Aorta (tissue), 5 donors: ENCODE results near the gene SPPL3. TPM values are rescaled to one million over a fixed set of nuclear protein-coding genes. Genes with fewer than 3 reads are reported as not detected.
A peak's percentile ranks its signal among the peaks of the same experiment; 100 is the strongest.

Experiments used
- ATAC-seq: fragments of 200-7000 bp; cut with Tn5 transposase; one replicate; pipeline ENCODE4 v1.9.1; 2022; ENCODE audit warnings: moderate library complexity; ENCODE audit not compliant: low FRiP score
- DNase-seq, 2 donors: peaks; one replicate each; pipeline ENCODE4 v3.0.0-alpha.2; 2020
- H3K27ac ChIP-seq, 2 donors: one replicate each; pipeline ENCODE4 v1.5.1; 2013; ENCODE audit warnings: low read length in 2 of 2, mild to moderate bottlenecking in 2 of 2, moderate library complexity in 2 of 2, control low read depth in 1 of 2, inconsistent platforms in 1 of 2, low read depth in 1 of 2
- H3K27me3 ChIP-seq, 2 donors: one replicate each; pipeline ENCODE4 v1.6.1; 2013; ENCODE audit warnings: control low read depth in 1 of 2, low read length in 1 of 2, mild to moderate bottlenecking in 1 of 2, moderate library complexity in 1 of 2; ENCODE audit not compliant: insufficient read depth in 2 of 2, control insufficient read depth in 1 of 2
- H3K36me3 ChIP-seq, 2 donors: one replicate each; pipeline ENCODE4 v1.6.1; 2013; ENCODE audit warnings: control low read depth in 1 of 2, low read length in 1 of 2, mild to moderate bottlenecking in 1 of 2; ENCODE audit not compliant: insufficient read depth in 2 of 2, control insufficient read depth in 1 of 2
- H3K4me1 ChIP-seq, 2 donors: one replicate each; pipeline ENCODE4 v1.6.1; 2013; ENCODE audit warnings: low read length in 2 of 2, control low read depth in 1 of 2, mild to moderate bottlenecking in 1 of 2, moderate library complexity in 1 of 2; ENCODE audit not compliant: insufficient read depth in 2 of 2, control insufficient read depth in 1 of 2
- H3K4me3 ChIP-seq, 2 donors: one replicate each; pipeline ENCODE4 v1.5.1; 2013; ENCODE audit warnings: low read length in 2 of 2, control low read depth in 1 of 2, mild to moderate bottlenecking in 1 of 2
- H3K9me3 ChIP-seq: one replicate; pipeline ENCODE4 v1.6.1; 2013; ENCODE audit warnings: mild to moderate bottlenecking, low read length; ENCODE audit not compliant: control insufficient read depth
- WGBS, 2 donors: extraction: QIAGEN DNeasy Blood & Tissue Kit; methylation state at CpG; one replicate each; pipeline ENCODE4 v1.1.7; 2013; 5-methylcytosine and 5-hydroxymethylcytosine counted together
- intact Hi-C, 2 donors: fragments of 100-400 bp; cut with DNase I; formaldehyde crosslinking; loops; one replicate each; pipeline versions ENCODE4 v1.14.2 to v1.15.0; 2022
- polyA plus RNA-seq, 2 donors: library from polyadenylated mRNA; stranded (reverse); fragments of 200-250 nt; gene quantifications; one replicate each; pipeline ENCODE4 v1.2.3, GENCODE V29; 2013
- total RNA-seq, 2 donors: library from RNA; stranded (reverse); fragmentation: NEBNext Ultra II Directional; extraction: Animal tissue kit (Norgen Biotek cat#: 25700); gene quantifications; one replicate each; pipeline ENCODE4 v1.2.1, GENCODE V29; 2021
- donor health status: healthy with polysubstance abuse.
- donor health status: Bipolar disorder and iron deficiency.
- donor health status: DM: no; HTN: no; CAD: no.
- donor health status: DM: no; HTN: no; CAD: no.
- donor health status: DM: yes; HTN: yes; CAD: no.

The SPPL3 gene
- total and polyA plus RNA-seq, 4 donors = 5.4 to 48.9 (median 27.4) TPM

DNA sequence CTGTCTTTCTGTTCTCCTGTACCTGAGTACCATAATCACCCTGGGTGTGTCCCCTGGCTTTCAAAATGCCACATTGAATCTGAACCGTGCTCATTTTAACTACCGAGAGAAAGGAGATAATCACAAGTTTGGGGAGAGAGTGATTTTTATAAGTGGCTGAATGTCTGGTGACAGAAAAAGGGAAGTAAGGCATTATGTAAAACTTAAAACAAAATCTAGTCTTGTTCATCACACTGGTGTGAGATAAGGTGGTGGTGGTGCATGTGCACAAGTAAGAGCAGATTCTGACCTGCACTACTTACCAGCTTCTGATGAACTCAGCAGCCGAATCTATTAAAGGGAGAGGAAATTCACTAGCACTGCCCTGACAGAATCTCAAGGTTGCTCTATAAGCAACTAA is 56.3 kb downstream of the SPPL3 start:
- intact Hi-C loops = no loop called here
- Histone ChIP-seq H3K27ac (no peak overlapping the region), H3K4me3 (no peak overlapping the region), H3K36me3 (no peaks in the 10 kb centered on the region), H3K4me1 (peaks cover 2 to 4% of the 10 kb centered on the region in 2 donors), H3K27me3 (no peaks in the 10 kb centered on the region), H3K9me3 (no peaks in the 10 kb centered on the region)
- WGBS, 2 donors = 52 to 64% methylated on average over 3 of the region's 3 CpGs
- ATAC-seq = no peak
- no peak for DNase-seq

DNA sequence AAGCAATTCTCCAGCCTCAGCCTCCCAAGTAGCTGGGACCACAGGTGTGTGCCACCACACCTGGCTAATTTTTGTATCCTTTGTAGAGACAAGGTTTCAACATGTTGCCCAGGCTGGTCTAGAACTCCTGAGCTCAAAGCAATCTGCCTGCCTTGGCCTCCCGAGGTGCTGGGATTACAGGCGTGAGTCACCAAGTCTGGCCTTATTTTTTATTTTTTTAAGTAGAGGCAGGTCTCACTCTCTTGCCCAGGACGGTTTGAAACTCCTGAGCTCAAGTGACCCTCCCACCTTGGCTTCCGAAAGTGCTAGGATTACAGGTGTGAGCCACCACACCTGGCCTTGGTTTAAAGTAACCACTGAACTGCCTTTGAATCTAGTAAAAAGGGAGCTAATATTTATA is 56.8 kb downstream of the SPPL3 start:
- H3K36me3 ChIP-seq = no peaks in the 10 kb centered on the region
- H3K27ac ChIP-seq = no peak overlapping the region
- no peaks in the 10 kb centered on the region for H3K9me3 ChIP-seq
- H3K4me1 ChIP-seq = peaks cover 2 to 4% of the 10 kb centered on the region in 2 donors
- intact Hi-C loops = no loop called here
- no peak for ATAC-seq
- no peak overlapping the region for H3K4me3 ChIP-seq
- no peaks in the 10 kb centered on the region for H3K27me3 ChIP-seq
- WGBS, 2 donors = 38 to 40% methylated on average over 4 of the region's 4 CpGs
- no peak for DNase-seq

DNA sequence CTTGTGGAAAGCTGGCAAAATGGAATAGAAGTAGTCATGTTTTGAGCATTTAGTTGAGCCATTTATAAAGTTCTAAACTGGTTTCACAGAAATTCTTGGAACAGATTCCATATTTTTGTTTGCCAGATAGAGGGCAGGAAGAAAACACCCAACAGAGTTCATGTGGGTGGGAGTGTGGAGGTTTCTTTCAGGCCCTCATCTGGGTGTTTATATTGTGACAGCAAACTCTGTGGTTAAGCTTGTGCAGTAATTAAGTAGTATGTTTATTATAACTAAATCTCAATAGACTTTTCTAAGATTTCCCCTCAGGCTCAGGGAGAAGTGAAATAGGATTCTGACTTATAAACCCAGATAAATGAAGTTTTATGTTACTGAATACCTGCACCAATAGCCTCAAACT is 57.4 kb downstream of the SPPL3 start:
- no peaks in the 10 kb centered on the region for H3K36me3 ChIP-seq
- H3K9me3 ChIP-seq = no peaks in the 10 kb centered on the region
- no peaks in the 10 kb centered on the region for H3K27me3 ChIP-seq
- intact Hi-C loops = no loop called here
- ATAC-seq (no peak), DNase-seq (no peak)
- no peak overlapping the region for H3K4me3 ChIP-seq
- no peak overlapping the region for H3K27ac ChIP-seq
- peaks cover 2 to 4% of the 10 kb centered on the region in 2 donors for H3K4me1 ChIP-seq

DNA sequence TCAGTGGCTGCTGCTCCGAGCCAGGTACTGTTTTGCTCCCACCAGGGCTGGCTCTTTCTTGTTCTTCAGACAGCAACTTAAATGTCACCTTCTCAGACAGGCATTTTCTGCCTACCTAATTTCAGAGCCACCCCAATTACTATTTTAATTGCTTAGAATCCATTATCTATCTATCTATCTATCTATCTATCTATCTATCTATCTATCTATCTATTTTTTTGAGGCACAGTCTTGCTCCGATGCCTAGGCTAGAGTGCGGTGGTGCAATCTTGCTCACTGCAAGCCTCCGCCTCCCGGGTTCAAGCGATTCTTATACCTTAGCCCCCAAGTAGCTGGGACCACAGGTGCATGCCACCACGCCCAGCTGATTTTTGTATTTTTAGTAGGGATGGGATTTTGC is 58.5 kb downstream of the SPPL3 start:
- intact Hi-C loops = no loop called here
- Histone ChIP-seq H3K9me3 (no peaks in the 10 kb centered on the region), H3K4me1 (peaks cover 0 to 4% of the 10 kb centered on the region in 2 donors), H3K4me3 (no peak overlapping the region), H3K27me3 (no peaks in the 10 kb centered on the region), H3K27ac (no peak overlapping the region), H3K36me3 (no peaks in the 10 kb centered on the region)
- 96 to 97% methylated on average over 7 of the region's 7 CpGs for WGBS, 2 donors
- ATAC-seq = no peak
- no peak for DNase-seq

DNA sequence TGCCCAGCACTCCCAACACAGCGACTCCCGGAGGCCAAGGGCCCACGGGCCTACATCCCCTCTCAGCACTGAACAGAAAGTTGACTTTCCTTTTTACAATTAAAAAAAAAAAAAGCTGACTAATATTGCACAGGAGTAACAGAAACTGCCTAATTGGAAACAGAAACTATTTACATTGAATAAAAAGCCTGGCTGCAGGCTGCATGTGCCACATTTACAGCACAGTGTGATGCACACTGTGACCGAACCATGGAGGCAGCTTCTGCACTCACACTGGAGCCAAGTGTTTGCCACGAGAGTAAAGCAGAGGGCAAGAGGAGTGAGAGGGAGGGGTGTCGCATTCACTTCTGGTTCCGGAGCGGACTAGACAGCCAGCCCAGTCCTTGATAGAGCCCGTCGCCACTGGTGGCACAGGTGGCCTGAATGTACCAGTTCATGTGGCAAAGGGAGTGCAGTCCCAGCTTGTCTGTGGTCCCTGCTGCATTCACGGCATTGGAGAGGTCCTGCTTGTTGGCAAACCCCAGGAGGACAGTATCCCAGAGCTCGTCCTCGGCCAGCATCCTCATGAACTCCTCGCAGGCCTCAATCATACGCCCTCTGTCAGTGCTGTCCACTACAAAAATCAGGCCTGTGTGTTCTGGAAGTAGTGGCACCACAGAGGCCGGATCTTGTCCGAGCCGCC is 59.2 kb downstream of the SPPL3 start:
- H3K4me1 ChIP-seq = peaks cover 0 to 4% of the 10 kb centered on the region in 2 donors
- no peaks in the 10 kb centered on the region for H3K9me3 ChIP-seq
- H3K27ac ChIP-seq = no peak overlapping the region
- WGBS, 2 donors = 92 to 94% methylated on average over 18 of the region's 18 CpGs
- DNase-seq (no peak), ATAC-seq (peak; percentile 37)
- no peaks in the 10 kb centered on the region for H3K27me3 ChIP-seq
- no peaks in the 10 kb centered on the region for H3K36me3 ChIP-seq
- H3K4me3 ChIP-seq = no peak overlapping the region
- intact Hi-C loops = no loop called here

DNA sequence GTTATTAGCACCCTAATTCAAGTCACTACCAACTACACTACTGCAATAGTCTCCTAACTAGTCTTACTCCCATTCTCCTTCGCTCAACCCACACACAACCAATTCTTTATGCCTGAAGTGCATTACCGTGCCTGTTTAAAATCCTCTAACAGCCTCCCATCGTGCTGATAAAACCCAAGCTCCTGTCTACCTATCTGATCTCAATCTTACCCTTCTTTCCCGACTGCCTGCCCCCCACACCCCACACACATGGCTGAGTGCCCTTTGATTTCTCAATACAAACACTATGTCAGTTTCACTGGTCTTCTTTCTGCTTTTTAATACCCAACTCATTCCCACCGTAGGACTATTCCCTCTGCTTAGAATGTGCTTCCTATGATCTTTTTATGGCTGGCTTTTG is 59.9 kb downstream of the SPPL3 start:
- ATAC-seq = no peak
- DNase-seq = no peak
- WGBS, 2 donors = 78 to 82% methylated on average over 5 of the region's 5 CpGs
- Histone ChIP-seq H3K4me3 (no peak overlapping the region), H3K27me3 (no peaks in the 10 kb centered on the region), H3K36me3 (no peaks in the 10 kb centered on the region), H3K4me1 (peaks cover 0 to 2% of the 10 kb centered on the region in 2 donors), H3K9me3 (no peaks in the 10 kb centered on the region), H3K27ac (no peak overlapping the region)
- intact Hi-C loops = no loop called here

DNA sequence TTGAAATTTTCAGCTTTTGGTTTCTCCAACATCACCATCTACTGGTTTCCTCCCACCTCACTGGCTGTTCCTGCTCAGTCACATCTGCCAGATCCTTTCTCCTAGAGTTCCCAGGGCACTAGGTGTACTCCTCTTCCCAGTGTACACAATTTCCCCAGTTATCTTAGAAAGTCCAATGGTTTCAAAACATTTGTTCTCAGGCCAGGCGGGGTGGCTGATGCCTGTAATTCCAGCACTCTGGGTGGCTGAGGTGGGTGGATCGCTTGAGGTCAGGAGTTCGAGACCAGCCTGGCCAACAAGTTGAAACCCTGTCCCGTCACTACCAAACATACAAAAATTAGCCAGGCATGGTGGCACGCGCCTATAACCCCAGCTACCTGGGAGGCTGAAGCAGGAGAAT is 60.7 kb downstream of the SPPL3 start:
- Histone ChIP-seq H3K9me3 (no peaks in the 10 kb centered on the region), H3K27ac (no peak overlapping the region), H3K4me3 (no peak overlapping the region), H3K27me3 (no peaks in the 10 kb centered on the region), H3K36me3 (no peaks in the 10 kb centered on the region), H3K4me1 (peaks cover 0 to 2% of the 10 kb centered on the region in 2 donors)
- 96 to 97% methylated on average over 6 of the region's 6 CpGs for WGBS, 2 donors
- ATAC-seq (no peak), DNase-seq (no peak)
- intact Hi-C loops = no loop called here

DNA sequence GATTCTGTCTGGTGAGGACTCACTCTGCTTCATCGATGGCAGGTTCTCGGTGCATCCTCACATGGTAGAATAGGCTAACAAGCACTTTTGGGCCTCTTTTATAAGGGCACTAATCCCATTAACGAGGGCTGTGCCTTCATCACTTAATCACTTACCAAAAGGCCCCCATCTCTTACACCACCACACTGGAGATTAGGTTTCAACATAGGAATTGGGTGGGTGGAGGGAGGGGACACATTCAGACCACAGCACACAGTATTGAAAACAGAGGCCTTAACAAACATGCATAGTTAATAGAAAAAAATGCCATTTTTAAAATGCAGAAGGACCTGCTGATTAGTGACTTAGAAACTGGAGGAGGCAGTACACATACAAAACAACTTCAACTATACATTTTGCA is 61.6 kb downstream of the SPPL3 start:
- no peaks in the 10 kb centered on the region for H3K27me3 ChIP-seq
- no peaks in the 10 kb centered on the region for H3K9me3 ChIP-seq
- H3K27ac ChIP-seq = no peak overlapping the region
- intact Hi-C loops = no loop called here
- ATAC-seq = no peak
- no peak for DNase-seq
- H3K4me1 ChIP-seq = peaks cover 0 to 2% of the 10 kb centered on the region in 2 donors
- H3K36me3 ChIP-seq = no peaks in the 10 kb centered on the region
- WGBS, 2 donors = 92 to 96% methylated on average over 3 of the region's 3 CpGs
- H3K4me3 ChIP-seq = no peak overlapping the region

DNA sequence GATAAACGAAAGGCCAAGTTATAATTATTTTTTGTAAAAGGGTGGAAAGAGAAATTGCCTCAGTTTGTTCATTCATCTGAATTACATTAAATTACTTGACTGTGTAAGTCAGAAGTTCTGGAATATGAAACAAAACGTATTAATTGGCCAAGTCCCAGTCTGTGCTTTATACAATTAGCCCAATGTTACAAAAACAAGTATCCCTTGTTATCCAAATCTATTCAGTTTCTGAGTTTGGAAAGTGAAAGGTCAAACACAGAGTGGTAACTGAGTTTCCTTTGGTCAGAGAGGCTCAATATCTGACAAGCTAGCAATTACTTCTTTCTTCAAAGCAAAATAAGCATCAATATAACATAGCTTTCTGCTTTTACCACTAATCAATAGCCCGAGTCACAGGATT is 62.6 kb downstream of the SPPL3 start:
- H3K4me3 ChIP-seq = no peak overlapping the region
- intact Hi-C loops = no loop called here
- DNase-seq = no peak
- H3K9me3 ChIP-seq = no peaks in the 10 kb centered on the region
- no peak for ATAC-seq
- H3K27me3 ChIP-seq = no peaks in the 10 kb centered on the region
- no peak overlapping the region for H3K27ac ChIP-seq
- WGBS, 2 donors = 76 to 81% methylated on average over 3 of the region's 3 CpGs
- no peaks in the 10 kb centered on the region for H3K36me3 ChIP-seq
- peaks cover 0 to 2% of the 10 kb centered on the region in 2 donors for H3K4me1 ChIP-seq
